SK-N-SH treated with all-trans-retinoic acid at 6 μM for 48 hours (cell line): ENCODE data around the gene BICRAL.

Experiments
- BACH2 ChIP-seq: fragments of 250-450 bp; sonication (Bioruptor Pico); IDR thresholded peaks from 2 replicates; pipeline ENCODE4 v1.9.0; 2021; ENCODE audit warnings: mild to moderate bottlenecking, borderline replicate concordance
- CSDC2 ChIP-seq: fragments of 250-450 bp; sonication (Bioruptor Pico); IDR thresholded peaks from 2 replicates; pipeline ENCODE4 v1.5.0; 2020; ENCODE audit warnings: mild to moderate bottlenecking, moderate library complexity
- ZFP3 ChIP-seq: fragments of 250-450 bp; sonication (Bioruptor Pico); IDR thresholded peaks from 2 replicates; pipeline ENCODE4 v1.5.0; 2020; ENCODE audit warnings: mild to moderate bottlenecking, moderate library complexity
- ZNF70 ChIP-seq: fragments of 450-650 bp; formaldehyde crosslinking; IDR thresholded peaks from 2 replicates; pipeline ENCODE4 v1.5.0; 2020; ENCODE audit warnings: mild to moderate bottlenecking, moderate library complexity
- TF ChIP-seq, protein P1 (sequence below): fragments of 250-450 bp; sonication (Bioruptor Pico); IDR thresholded peaks from 2 replicates; pipeline ENCODE4 v1.5.0; 2020; ENCODE audit warnings: mild to moderate bottlenecking, moderate library complexity
- TF ChIP-seq, protein P2 (sequence below): fragments of 250-450 bp; sonication (Bioruptor Pico); IDR thresholded peaks from 2 replicates; pipeline ENCODE4 v1.8.0; 2020; ENCODE audit warnings: mild to moderate bottlenecking, moderate library complexity, borderline replicate concordance

DNA sequence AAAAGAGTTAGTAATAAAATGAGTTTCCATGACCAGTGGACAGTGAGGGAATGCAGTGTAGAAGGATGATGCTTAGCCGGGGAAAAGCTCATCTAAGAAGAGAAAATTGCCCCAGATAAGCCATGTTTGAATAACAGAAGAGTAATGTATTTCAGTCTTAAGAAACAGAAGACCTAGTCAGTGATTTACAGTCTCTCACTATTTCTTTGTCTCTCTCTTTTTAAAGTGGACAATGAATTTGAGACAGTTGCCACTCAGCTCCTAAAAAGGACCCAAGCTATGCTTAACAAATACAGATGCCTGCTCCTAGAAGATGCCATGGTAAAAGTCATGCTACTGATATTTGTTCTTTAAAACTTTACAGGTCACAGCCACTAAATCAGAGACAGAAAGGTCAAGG lies 78.2 kb downstream of the BICRAL start:
- TF ChIP-seq ZFP3 (CRISPR knock-in tag): no peak
- no peak for TF ChIP-seq ZNF70 (CRISPR knock-in tag)
- TF ChIP-seq, protein P1, sequence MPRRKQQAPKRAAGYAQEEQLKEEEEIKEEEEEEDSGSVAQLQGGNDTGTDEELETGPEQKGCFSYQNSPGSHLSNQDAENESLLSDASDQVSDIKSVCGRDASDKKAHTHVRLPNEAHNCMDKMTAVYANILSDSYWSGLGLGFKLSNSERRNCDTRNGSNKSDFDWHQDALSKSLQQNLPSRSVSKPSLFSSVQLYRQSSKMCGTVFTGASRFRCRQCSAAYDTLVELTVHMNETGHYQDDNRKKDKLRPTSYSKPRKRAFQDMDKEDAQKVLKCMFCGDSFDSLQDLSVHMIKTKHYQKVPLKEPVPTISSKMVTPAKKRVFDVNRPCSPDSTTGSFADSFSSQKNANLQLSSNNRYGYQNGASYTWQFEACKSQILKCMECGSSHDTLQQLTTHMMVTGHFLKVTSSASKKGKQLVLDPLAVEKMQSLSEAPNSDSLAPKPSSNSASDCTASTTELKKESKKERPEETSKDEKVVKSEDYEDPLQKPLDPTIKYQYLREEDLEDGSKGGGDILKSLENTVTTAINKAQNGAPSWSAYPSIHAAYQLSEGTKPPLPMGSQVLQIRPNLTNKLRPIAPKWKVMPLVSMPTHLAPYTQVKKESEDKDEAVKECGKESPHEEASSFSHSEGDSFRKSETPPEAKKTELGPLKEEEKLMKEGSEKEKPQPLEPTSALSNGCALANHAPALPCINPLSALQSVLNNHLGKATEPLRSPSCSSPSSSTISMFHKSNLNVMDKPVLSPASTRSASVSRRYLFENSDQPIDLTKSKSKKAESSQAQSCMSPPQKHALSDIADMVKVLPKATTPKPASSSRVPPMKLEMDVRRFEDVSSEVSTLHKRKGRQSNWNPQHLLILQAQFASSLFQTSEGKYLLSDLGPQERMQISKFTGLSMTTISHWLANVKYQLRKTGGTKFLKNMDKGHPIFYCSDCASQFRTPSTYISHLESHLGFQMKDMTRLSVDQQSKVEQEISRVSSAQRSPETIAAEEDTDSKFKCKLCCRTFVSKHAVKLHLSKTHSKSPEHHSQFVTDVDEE (CRISPR knock-in tag): no peak
- no peak for TF ChIP-seq BACH2 (CRISPR knock-in tag)
- TF ChIP-seq, protein P2, sequence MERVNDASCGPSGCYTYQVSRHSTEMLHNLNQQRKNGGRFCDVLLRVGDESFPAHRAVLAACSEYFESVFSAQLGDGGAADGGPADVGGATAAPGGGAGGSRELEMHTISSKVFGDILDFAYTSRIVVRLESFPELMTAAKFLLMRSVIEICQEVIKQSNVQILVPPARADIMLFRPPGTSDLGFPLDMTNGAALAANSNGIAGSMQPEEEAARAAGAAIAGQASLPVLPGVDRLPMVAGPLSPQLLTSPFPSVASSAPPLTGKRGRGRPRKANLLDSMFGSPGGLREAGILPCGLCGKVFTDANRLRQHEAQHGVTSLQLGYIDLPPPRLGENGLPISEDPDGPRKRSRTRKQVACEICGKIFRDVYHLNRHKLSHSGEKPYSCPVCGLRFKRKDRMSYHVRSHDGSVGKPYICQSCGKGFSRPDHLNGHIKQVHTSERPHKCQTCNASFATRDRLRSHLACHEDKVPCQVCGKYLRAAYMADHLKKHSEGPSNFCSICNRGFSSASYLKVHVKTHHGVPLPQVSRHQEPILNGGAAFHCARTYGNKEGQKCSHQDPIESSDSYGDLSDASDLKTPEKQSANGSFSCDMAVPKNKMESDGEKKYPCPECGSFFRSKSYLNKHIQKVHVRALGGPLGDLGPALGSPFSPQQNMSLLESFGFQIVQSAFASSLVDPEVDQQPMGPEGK (CRISPR knock-in tag): no peak
- TF ChIP-seq CSDC2 (CRISPR knock-in tag): no peak
